ENCODE data around the gene DCTN5.

- TF ChIP-seq, protein P1, sequence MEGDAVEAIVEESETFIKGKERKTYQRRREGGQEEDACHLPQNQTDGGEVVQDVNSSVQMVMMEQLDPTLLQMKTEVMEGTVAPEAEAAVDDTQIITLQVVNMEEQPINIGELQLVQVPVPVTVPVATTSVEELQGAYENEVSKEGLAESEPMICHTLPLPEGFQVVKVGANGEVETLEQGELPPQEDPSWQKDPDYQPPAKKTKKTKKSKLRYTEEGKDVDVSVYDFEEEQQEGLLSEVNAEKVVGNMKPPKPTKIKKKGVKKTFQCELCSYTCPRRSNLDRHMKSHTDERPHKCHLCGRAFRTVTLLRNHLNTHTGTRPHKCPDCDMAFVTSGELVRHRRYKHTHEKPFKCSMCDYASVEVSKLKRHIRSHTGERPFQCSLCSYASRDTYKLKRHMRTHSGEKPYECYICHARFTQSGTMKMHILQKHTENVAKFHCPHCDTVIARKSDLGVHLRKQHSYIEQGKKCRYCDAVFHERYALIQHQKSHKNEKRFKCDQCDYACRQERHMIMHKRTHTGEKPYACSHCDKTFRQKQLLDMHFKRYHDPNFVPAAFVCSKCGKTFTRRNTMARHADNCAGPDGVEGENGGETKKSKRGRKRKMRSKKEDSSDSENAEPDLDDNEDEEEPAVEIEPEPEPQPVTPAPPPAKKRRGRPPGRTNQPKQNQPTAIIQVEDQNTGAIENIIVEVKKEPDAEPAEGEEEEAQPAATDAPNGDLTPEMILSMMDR (IDR thresholded peaks at IDR 0.05): no peak
- no peak for TF ChIP-seq POLR2A (IDR thresholded peaks at IDR 0.05)
These were observed 11.8 kb upstream of the DCTN5 start for GRCh38 chr16:23629516-23629915.
